HG03469 (cell line): ENCODE data around the gene GABRG3.

ENCODE experiments used
- ATAC-seq: cut with Tn5 transposase; IDR thresholded peaks from one replicate; pipeline ENCODE4 v1.9.1; 2021; ENCODE audit warnings: mild to moderate bottlenecking, moderate library complexity, moderate number of reproducible peaks; ENCODE audit not compliant: unreplicated experiment

GABRG3 gene

DNA sequence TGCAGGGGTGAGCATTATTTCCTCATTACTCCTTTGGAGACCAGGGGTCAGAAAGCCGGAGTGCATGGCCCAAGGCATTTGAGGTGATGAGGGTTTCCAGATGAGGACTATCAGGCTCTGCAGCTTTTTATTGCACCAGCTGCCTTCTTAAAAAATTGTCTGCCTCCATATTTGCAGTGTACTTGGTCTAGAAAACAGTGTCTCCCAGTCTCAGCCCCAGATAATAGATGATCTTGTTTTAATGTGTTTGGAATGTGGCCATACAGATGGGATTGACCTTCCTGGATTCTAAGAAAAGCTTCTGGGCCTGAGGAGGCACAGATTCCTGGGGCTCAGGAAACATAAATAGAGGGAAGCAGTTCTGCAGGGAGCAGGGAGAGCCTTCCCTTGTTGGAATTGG is 123.3 kb downstream of the GABRG3 start:
- ATAC-seq, result no peak

DNA sequence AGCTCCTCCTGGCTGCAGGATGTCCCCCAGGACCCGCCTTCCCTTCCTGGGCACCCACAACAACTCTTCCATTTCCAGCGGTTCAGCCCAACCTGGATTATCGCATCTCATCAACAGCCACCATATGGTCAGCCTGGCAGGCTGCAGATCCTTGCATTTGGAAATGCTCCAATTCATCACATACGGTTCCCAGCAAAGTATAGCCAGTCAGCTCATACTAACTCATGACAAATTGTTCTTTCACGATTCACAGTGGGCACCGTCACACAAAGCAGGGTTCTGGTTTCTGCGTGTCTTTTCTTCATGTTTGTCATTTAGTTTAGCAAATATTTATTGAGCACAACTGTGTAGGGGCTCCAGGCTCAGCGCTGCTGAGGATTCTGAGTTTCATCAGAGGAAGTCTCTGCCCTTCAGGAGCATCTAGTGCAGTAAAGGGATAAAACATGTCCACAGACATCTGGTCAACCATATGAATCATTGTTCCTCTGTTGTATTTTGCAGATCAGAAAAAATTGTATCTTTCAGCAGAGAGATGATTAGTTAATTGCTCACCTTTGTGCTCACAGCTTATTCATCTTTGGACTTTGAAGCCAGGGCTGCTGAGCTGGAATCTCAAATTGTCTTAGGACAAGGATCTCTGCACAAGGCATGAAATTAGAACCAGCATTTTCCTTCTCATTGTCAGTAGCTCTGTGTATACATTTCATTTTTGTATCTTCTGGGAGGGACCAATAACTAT is 125.1 kb downstream of the GABRG3 start:
- ATAC-seq, result no peak

DNA sequence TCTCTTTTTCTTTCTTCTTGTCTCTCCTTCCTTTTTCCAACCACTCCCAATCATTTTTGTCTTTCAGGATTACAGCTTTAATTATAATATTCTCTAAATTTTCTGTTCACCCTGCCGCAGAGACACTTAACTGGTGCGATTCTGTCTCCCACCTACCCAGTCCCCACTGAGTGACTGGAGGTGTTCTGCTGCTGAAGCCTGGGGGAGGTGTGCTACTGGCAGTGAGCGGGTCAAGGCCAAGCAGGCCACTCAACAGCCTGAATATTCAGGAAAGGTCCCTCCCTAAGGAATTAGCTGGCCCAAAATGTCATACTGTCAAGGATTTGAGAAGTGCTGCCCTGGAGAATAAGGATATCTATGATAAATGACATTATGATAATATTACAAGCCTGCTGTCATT is 126.5 kb downstream of the GABRG3 start:
- no peak for ATAC-seq

DNA sequence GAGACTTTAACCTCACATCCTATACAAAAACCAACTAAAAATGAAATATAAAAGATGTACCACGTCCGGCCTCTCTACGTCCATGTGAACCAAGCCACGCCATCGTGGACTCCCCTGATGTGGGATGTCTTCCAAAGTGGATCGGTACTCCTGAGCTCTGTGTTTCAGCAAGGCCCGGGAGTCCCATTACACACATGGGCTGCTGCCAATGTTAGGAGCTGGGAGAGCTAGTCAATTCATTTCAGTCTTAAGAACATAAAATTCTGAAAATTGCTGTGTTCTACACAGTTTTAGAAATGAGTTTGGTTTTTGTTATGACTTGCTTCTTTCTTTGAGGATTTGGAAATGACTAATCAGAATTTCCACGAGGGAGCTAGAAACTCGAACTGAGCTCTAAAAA is 131.0 kb downstream of the GABRG3 start:
- no peak for ATAC-seq

DNA sequence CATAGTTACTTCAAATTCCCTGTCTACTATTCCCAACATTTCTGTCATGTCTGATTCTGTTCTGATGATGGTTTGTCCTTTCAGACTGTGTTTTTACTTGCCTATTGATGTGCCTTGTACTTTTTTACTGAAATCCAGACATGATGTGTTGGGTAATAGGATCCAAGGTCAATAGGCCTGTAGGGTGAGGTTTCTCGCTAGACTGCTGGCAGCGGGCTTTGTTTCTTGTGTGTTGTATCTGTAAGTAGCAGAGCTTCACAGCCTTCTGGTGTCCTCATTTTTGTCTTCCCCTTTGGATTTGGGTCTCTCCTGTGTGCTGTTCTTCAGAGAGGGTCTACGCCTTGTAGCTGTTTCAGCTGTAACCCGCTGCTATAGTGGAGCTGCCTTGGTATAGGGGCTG is 140.3 kb downstream of the GABRG3 start:
- no peak for ATAC-seq

DNA sequence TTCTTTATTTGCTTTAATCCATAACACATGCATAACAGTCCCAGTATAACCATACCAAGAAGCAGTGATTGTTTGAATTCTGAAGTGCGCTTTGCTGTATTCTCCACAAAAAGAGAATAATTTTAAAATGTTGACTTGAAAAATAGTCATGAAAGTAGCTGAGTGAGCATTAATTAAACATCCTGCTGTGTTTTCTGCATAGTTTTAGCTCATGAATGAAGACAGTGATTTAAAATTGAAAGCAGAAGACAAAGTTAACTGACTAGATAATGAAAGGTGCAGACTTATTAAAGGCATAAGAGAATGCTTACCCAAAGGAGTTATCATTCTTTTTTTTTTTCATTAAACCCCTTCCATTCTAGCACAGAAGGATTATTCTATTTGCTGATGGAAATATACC is 143.5 kb downstream of the GABRG3 start:
- no peak for ATAC-seq

DNA sequence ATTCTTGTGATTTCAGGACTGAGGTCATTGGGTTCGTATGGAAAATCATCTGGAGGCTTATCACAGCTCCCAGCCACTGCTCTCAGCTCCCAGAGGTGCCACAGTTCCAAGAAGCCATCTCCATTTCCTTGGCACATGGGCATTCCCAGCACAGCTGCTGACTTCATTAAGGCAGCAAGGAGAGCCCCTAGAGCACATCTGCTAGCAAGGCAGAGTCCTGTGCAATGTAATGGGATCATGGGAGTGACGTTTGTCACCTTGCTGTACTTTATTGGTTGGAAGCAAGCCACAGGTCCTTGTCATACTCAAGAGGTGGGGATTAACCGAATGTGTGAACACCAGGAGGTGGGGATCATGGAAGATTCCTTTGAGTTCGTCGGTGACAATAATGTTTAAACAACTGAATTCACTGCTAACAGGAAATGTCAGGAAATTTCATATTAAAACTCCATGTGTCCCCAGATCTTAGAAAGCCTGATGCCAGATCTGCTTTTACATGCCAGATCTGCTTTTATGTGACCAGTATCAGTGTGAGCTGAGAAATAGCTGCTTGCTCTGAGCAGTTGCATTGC is 148.8 kb downstream of the GABRG3 start:
- no peak for ATAC-seq

DNA sequence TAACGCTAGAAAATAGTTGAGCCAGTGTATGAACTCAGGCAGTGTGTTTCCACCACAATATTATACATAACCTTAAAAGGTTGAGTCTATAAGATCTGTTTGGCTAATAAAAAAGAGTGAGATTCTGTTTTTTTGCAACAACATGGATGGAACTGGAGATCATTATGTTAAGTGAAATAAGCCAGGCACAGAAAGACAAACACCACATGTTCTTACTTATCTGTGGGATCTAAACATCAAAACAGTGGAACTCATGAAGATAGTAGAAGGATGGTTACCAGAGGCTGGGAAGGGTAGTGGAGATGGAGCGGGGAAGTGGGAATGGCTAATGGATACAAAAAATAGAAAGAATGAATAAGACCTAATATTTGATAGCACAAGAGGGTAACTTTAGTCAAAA is 150.7 kb downstream of the GABRG3 start:
- no peak for ATAC-seq

DNA sequence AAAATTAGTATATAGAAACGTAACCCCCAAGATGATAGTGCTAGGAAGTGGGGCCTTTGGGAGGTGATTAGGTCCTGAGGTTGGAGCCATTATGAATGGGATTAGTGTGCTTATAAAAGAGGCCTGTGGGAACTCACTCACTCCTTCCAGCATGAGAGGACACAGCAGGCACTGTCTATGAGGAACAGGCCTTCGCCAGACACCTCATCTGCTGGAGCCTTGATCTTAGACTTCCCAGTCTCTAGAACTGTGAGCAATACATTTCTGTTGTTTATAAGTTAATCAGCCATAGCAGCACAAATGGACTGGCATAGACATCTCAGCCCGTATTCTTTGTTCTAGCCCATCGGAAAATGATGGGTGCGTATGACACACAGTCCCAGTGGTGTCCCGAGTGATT is 152.3 kb downstream of the GABRG3 start:
- ATAC-seq, result no peak

DNA sequence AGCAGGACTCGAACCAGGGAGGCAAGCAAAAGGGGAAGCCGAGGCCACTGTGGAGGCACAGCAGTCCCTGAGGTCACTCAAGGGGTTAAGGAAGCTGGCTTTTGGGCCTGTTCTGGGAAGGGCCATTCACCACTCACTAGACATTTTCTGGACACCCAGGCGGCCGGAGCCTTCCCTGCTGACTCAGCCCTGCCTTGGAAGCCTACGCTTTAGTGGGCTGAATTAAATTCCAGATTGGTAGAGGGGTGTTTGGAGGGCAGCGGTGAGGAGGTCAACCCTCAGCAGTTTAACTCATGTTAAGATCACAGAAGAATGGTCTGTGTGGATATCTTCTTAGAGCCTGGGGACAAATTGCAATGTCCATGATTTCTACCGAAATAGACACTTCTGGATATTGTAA is 152.8 kb downstream of the GABRG3 start:
- no peak for ATAC-seq

DNA sequence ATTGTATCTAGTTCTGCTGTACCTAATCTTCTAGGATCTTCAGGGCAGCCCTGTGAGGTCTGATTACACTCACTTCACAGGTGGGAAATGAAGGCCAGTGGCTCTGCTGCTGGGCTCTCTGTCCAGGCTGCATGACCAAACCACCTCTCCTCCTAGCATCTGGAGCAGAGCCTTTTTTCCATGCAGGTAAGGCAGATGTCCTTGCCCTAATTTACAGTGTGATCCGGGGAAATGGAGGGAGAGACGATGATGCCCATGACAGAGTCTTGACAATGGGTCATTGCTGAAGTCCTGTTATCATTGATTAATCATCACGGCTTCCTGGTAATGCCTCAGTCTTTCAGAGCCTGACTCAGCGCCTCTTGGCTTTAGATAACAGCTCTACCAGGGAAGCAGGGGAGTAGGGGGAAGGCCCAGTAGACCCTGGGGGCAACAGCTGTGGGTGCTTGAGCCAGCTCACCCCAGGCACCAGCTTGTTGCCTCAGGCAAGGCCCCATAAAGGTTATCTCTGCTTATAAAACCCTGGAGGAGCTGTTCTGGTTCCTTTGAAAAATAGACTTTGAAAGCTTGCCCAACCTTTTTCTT is 153.4 kb downstream of the GABRG3 start:
- ATAC-seq, result no peak

DNA sequence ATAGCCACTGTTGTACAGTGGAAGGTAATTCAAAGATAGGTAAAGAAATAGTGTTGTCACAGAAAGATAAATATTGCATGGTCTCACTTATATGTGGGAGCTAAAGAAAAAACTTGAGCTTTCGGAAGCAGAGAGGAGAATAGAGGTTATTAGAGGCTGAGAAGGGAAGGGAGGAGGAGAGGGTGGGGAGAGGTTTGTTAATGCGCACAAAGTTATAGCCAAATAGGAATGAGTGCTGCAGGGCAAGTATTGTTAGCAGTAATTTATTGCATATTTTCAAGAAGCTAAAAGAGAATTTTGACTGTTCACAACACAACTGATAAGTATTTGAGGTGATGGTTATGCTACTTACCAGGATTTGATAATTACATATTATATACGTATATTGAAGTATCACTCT is 154.2 kb downstream of the GABRG3 start:
- no peak for ATAC-seq

DNA sequence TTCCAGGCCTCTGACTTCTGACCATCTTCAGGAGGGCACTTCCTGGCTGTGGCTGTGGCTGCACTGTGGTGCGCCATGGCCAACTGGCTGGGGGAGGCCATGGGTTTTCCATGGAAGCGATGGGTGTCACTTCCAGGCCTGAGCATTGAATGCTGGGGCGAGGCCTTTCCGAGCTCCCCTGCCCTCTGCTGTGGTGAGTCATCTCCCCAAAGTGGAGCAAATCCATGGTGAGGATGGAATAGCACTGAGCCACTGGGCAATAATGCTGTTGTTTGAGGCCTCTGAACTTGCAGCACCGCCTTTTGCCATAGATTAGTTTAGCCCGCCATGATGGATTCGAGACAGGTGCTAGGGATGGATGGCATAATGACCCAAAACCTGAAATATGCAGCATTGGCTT is 155.5 kb downstream of the GABRG3 start:
- ATAC-seq, result no peak

DNA sequence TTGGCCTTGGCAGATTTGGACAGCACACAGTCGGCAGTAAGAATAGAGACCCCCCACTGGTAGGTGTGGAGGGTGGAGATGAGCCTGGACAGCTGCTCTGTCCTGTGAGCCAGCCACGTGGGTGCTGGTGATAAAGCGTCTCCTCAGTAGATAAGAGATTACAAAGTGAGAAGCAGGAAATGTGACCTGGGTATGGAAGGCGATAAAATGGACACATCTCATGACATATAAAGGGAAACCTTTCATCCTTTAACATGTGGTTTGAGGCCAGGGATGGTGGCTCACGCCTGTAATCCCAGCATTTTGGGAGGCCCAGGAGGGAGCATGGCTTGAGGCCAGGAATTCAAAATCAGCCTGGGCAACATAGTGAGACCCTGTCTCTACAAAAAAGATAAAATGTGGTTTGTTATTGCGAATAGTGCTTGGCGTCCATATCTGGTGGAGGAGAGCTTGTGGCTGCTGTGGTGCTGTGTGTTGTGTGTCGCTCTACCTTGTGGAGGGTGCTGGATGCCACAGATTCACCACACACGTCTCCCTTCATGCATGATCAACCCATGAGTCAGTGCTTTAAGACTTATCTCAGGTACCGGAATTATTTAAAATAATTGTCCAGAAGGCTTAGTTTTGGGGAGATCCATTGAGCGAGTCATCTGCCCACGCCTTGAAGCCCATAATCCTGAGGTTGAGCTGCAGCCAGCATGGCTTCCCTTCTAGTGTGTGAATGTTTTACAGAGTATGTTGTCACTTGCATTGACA is 157.0 kb downstream of the GABRG3 start:
- ATAC-seq, result no peak

DNA sequence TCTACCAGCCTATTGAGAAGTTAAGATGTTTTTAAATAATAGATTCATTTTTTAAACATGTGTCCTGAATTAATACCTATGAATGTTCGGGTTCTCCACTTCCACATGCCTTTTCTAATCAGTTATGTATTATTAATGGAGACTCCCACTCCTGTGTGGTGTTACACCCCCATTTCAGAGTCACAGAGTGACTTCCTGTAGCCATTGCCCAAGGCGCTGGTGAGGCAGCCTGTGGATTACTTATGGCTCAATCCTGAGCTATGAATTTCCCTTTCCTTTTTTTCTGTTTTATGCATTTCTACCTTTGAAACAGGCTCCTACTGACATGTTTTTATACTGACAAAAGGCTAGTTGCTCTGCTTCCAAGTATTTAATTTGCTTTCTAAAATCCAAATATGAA is 162.3 kb downstream of the GABRG3 start:
- no peak for ATAC-seq

DNA sequence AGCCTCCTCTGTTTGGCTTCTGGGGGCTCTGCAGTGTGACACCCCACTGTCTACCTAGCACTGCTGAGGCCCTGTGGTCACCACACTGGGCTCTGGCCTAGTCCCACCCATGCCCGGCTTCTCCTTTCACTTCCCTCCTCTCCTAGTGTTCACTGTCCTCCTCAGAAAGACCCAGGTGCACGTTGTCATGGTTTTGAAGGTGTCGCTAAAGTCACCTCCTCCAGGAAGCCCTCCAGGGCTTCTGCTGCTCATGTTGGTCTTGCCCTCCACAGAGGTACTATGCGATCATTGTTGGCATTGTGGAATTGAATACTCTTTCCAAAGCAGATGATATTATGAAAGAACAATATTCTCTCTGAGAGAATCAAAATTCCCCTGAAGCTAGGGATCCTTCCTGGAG is 163.5 kb downstream of the GABRG3 start:
- ATAC-seq, result no peak

DNA sequence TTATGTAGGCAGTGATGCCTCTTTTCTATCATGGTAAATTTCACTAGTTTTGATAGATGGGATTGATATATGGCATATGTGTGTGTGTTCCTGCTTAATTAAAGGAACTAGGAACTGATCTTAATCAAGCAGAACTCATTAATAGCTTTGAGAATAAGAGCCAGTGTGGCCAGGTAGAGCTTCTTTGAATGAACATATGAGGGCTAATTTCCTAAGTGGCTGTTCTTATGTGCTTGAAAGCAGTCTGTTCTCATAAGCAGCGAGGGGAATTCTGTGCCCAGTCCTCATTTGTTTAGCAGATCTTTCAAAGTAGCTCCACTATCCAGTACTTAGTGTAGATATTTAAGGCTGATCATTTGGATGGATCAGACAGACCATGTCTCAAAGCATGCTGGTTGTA is 164.2 kb downstream of the GABRG3 start:
- no peak for ATAC-seq

DNA sequence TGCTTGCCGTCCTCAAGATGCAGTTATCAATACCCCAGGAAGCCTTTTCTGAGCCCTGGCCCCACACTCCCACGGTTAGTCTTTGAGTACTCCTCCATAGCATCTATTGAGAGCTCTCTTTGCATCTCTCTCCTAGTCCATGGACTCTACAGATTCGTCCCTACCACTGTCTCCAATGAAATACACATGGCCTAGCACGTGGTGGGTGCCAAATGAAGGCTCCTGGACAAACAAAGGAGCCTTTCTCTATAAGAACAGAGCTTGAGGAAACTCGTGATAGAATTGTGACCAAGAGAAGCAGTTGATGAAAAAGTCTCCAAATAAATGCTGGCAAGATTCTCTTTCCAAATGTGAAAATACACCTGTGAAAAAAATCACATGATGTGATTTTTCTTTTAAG is 166.1 kb downstream of the GABRG3 start:
- ATAC-seq, result no peak

DNA sequence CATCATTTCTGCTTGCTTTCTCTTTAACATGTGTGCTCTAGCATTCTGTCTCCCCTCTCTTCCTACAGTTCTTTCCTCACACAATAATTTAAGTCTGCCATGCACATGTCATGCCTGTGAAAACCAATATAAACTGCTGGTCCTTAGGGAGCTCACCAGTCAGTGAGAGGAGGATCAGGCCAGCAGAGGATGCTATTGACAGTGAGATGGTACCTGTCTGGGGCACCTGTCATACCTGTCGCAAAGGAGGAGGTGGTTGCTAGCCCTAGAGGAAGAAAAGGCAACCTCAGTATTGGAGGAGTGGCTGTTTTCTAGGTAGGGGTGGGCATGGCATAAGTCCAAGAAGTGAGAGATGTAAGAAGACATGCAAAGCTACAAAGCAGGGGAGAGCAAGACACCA is 194.6 kb downstream of the GABRG3 start:
- no peak for ATAC-seq

DNA sequence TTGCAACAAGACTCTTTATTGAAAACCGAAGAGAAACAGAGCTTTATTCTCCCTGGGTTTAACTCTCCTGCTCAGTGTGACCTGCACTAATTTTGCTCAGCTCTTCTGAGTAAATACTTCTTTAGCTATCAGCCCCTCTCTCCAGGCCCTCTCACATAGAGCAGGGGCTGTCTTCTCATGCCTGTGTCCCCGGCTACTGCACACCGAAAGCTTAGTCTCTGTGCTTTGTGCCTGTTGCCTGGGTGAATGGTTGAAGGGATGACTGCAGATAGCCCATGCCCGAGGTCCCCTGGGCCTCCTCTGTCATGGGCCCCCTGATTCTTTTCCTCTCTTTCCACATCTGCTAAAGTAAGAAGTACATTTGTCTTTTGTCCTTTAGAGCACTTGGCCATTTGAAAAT is 195.9 kb downstream of the GABRG3 start:
- ATAC-seq, result no peak

DNA sequence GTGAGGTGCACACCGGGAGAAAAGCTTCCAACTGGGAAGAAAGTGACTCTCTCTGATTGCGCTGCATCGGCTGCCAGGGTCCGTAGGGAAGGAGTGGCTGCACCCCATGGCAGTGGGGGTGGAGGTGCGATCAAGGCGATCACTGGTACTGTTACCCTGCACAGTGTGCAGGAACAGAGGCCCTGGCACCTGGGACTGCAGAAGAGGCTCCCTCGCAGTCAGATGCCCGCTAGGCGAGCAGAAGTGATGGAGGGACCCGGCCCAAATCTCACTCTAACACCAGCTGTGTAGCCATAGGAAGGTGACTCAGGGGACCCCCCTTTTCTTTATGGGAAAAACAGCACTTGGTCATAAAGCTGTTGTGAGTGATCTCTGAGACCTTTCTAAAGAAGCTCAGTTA is 196.8 kb downstream of the GABRG3 start:
- no peak for ATAC-seq

DNA sequence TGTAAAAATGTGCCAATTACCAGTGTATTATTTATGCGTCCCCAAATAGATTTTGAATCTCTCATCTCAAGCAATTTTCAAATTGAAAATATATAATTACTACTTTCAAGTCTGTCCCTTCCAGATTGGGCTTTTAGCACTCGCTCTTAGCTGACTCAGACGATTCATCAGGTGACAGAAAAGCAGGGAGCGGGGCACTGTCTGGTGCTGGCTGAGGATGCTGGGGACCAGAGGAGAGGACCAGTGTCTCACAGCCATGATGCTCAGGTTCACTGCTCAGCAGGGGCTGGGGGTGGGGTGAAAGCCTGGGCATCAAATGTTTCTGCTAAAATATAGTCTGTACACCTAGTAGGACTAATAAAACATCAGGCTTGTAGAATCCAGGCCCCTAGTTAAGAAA is 199.9 kb downstream of the GABRG3 start:
- no peak for ATAC-seq
